GM18508 (cell line): ENCODE results near the gene NRAP.
A peak's percentile ranks its signal among the peaks of the same experiment; 100 is the strongest.

ENCODE experiments used
- ATAC-seq: cut with Tn5 transposase; IDR thresholded peaks from one replicate; pipeline ENCODE4 v1.9.1; 2021; ENCODE audit warnings: moderate number of reproducible peaks; ENCODE audit not compliant: insufficient read depth, unreplicated experiment

NRAP gene

DNA sequence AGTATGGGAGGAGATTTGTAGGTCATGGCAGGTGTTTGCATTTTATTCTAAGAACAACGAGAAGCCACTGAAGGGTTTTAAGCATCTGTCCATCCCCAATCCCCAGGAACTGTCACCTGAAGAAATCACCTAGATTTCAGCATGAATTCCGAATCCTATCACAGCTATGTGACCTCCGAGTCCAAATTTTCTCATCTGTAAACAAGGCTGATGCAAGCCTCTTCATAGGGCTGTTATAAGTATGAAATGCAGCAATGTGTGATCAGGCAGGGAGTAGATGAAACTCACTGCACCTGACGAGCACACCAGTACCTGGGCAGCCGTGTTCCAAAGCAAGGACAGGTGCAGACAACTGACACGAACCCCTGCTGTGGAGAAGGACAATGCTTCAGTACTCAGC is 97.0 kb downstream of the NRAP start:
- ATAC-seq = no peak

DNA sequence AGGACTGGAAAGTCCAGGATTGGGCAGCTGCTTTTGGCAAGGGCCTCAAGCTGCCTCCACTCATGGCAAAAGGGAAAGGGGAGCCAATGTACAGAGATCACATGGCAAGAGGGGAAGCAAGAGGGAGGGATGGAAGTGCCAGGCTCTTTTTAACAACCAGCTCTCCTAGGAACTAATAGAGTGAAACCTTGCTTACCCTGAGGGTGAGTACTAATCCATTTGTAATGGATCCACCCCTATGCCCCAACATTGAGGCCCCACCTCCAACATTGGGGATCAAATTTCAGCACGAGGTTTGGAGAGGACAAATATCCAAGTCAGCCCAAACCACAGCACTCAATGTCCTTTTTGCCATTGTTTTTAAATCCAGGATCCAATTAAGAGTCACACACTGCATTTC is 98.5 kb downstream of the NRAP start:
- no peak for ATAC-seq

DNA sequence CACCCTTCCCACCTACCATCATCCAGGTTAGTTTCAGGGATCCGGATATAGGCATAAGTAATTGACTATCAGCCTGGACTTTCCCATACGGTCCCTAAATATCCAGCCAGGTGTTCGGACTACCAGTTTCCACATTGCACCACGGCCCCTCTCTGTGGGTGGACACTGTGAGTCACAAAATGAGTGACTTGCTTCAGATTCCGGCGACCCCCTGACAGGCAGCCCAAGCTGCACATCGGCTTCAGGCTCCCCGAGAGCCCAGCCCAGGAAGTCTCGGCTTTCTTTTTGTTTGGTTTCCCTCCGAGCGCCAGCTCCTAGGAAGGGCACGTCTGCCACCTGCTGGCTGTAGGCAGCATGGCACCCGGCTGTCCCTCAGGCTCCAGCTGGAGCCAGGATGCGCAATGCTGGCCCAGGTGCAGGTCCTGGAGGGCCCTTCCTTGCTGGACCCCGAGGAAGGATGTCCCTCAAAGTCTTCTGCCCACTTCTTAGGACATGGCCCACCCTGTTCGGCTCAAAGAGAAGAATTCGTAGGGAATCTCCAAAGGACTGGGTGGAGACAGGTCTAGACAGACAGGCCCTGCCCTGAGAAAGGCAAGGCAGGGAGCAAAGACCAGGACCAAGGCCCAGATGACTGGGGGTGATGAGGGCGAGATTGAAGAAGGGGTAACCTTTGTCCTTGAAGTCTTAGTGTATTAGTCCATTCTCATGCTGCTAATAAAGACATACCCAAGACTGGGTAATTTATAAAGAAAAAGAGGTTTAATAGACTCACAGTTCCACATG is 100.3 kb downstream of the NRAP start:
- ATAC-seq = peak; percentile 68

GRCh38 chr10:113562704-113563103 is 101.1 kb downstream of the NRAP start:
- no peak for ATAC-seq

DNA sequence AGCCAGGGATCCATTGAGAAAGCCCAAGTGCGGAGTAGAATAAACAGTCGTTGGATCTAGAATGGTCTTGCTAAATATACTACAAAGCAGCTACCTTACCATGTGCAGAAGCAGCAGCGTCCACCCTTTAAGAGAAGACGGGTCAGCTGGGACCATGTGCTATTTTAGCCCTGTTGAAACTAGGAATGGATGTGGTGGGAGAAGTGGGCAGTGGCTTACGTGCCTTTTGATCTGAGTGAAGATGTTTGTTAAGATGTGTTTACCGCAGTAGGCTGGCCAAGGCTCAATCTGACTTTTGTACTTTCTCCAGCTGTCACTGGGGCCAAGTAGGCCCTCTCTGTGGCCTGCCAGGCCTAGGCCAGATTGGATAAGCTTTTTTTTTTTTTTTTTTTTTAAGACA is 101.8 kb downstream of the NRAP start:
- no peak for ATAC-seq

DNA sequence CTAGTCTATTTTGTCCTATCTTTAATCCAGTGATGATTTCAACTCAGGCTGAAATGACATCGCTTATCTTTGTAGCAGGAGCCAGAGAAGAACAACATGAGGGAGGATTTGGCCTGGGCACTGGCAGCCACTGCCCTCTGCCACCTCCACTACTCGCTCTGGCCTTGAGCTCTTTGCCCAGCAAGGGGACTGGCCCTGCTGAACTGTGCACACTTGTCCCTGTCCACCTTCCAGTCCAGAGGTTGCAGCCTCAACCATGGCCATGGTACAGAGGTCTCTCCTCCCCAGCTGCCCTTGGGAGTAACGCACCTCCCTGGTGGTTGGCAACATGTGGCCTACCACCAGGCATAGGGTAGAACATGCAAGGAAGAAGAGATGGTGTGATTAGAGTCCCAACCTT is 102.6 kb downstream of the NRAP start:
- ATAC-seq = no peak

DNA sequence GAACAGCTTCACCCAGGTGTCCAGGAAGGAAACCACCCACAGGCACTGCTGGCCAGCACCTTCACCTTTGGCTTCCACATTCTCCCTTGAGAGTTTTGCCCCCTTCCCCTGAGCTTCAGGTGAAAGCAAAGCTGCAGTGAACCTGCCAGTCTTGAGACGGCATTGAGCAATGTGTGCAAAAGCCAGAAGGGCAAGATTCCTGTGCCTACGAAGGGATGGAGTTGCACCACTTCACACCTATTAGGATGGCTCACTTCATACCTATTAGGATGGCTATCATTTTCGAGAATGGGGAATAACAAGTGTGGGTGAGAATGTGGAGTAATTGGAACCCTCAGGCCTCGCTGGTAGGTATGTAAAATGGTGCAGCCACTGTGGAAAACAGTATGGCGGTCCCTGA is 103.8 kb downstream of the NRAP start:
- no peak for ATAC-seq

DNA sequence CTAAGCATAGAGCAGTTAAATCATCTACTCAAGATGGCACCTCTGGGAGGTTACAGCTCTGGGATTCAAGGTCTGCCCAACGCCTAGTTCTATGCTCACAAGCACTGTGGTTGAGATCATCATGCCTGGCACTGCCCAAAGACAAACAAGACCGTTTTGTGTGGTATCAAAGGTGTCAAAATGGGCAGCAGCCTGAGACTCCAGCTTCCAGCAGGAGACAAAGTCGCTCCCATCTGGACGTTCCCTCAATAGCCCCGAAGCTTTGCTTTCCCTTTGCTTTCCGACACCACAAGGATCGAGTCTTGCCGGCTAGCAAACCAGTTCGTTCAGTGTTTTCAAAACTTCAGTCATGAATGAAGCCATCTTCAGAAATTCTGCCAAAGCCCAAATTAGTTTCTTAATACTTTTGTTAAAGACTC is 105.9 kb downstream of the NRAP start:
- ATAC-seq = no peak

DNA sequence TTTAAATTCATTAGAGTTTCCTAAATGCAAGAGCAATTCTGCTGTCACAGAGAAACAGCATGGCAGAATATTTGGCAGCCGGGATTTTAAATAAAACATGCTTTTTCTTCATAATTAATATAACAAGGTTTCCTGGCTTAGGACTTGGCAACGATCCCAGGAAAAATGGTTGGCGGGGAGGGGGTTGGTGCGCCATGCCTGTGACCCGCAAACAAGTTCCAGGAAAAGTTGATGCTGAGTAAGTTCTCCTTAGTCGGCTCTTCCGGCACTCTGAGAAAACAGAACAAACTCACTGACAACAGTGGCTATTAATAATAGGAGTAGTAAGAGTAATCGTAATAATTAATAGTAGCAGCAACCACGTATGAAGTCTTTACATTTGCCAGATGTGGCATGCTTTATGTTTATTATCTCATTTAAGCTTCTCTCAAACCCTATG is 106.4 kb downstream of the NRAP start:
- no peak for ATAC-seq

GRCh38 chr10:113555751-113556150 is 108.1 kb downstream of the NRAP start:
- ATAC-seq = no peak

DNA sequence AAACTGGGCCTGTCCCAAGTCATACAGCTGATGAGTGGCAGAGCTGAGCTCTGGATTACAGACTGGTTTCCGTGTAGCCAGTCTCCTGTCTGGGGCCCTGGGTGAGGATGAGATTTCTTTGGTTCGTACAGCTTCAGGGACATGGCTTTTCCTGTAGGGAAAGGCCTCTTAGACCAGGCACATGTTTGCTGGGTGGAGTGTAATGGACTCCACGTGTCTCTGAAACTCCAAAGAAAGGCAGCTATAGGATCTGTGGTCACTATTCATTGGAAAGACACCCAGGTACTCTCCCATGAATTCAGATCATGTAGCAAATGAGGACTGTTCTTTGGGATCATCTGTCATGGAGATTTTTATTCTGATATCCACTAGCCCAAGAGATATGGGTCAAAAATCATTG is 108.6 kb downstream of the NRAP start:
- no peak for ATAC-seq

- ATAC-seq = no peak
Observed at GRCh38 chr10:113554214-113554613, 109.6 kb downstream of the NRAP start.

- ATAC-seq = no peak
Observed at GRCh38 chr10:113553149-113553548, 110.7 kb downstream of the NRAP start.

GRCh38 chr10:113552701-113553100 is 111.1 kb downstream of the NRAP start, which contains the start of gene HABP2:
TSS of gene HABP2 (plus strand) at chr10:113553053. CDS start at chr10:113553122, 69 bp downstream.
- no peak for ATAC-seq

DNA sequence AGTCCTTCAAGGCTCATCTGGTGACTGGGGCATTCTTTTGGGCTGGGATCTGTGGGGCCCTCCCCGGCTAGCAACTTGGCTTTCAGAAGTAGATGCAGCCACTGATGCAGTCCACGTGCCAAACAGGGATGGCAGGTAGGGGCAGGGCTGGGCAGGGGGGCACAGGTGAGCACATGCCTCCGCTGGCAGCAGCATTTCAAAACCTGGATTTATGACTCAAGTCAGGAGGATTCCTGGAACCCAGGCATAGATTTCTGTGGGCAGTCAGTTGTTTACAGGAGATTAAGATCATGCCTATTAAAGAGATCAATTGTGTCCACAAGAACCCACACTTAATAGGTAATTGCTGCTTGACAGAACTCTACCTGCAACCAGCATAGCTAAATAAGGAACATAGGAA is 111.8 kb downstream of the NRAP start:
- no peak for ATAC-seq

- no peak for ATAC-seq
Observed at GRCh38 chr10:113550365-113550764, 113.5 kb downstream of the NRAP start.

DNA sequence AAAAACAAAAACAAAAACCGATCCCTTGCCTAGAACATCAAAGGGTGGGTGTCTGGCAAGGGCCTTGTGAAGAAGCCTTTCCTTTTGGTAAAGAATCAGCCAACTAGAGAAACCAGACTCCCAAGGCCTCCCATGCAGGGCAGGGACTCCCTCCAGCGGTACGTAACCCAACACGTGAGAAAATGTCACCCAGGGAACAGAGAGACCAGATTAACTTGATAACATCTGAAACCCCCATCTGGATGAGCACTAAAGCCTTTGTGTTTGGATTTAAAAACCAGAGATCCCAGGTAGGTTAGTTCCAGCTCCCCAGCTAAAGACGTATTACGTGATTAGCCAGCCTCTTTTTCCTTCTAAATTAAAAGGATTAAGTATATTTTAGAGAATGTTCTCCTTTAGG is 114.0 kb downstream of the NRAP start:
- no peak for ATAC-seq

DNA sequence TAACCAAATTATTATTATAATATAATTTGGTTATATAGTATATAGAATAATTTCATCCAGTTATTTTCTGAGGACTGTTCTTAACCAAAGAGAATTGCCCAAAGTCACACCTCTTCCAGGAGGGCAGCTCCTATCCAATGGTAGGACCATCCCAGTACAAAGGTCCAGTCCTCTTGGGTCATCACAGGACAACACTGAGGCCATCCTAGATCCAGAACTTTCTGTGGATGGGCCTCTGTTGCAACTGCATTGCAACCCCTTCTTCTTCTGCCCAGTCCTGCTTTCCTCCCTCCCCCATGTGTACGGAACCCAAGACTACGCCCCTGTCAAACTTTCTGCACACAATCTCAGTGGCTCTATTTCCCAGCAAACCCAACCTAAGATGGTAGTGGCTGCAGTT is 116.4 kb downstream of the NRAP start:
- no peak for ATAC-seq

DNA sequence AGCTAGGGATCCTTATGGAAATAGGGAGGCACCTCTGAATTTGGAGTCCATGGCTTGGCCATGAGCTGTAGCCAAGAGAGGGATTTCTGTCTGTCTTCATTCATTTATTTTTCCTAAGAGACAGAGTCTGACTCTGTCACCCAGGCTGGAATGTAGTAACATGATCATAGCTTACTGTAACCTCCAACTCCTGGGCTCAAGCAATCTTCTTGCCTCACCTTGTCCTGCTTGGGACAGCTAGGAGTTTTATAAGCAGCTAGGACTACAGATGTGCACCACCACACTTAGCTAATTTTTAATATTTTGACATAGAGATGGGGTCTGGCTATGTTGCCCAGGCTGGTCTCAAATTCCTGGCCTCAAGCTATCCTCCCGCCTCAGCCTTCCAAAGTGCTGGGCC is 119.4 kb downstream of the NRAP start:
- ATAC-seq = no peak

- ATAC-seq = no peak
Observed at GRCh38 chr10:113543107-113543955, 120.5 kb downstream of the NRAP start.

DNA sequence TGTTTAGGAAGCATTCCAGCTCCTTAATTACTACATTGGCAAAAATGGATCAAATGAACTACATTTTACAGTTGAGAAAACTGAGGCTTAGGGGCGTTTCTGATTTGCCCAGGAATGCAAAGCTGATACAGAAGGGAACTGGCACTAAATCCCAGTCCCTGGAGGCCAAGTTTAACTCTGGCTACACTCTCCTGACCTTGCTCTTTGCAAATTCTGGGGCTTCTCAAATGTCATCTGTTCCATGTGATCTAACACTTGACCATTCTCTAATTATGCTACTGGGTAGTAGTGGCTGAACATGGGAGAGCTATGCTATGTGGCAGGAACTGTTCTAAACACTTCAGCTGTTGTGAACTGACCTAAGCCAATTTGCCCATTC is 122.3 kb downstream of the NRAP start:
- ATAC-seq = no peak
